Fibroblast of lung (primary cell): ENCODE results near the gene GDF11.

Experiments used
- EZH2 ChIP-seq: IDR thresholded peaks from 2 replicates; pipeline ENCODE4 v1.5.1; 2012; ENCODE audit warnings: low read length, control low read depth, mild to moderate bottlenecking; ENCODE audit errors: missing control alignments
- TF ChIP-seq, protein P1 (sequence below), 2 donors: IDR thresholded peaks in 1 of 2; conservative IDR thresholded peaks in 1 of 2; 1 replicate in 1 of 2; 2 replicates in 1 of 2; pipeline ENCODE4 v1.5.1; 2011 to 2012; ENCODE audit warnings: low read length in 2 of 2, control low read depth in 1 of 2, inconsistent platforms in 1 of 2, low read depth in 1 of 2, mild to moderate bottlenecking in 1 of 2

DNA sequence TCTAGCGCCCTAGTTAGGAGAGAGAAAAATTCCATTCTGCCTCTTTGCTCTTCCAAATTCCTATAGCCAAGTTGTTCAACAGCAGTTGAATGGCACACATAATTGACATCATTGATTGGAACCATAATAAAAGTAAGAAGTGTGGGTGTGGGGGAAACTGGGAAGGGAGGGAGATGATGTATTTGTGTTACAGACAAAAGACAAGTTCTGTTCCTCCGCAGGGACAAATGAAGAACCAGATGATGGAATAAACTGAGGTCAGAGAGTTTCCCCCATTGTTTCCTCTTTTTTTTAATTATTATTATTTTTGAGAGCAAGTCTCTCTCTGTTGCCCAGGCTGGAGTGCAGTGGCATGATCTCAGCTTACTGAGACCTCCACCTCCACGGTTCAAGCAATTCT, 34.9 kb downstream of the GDF11 start:
- TF ChIP-seq, protein P1, sequence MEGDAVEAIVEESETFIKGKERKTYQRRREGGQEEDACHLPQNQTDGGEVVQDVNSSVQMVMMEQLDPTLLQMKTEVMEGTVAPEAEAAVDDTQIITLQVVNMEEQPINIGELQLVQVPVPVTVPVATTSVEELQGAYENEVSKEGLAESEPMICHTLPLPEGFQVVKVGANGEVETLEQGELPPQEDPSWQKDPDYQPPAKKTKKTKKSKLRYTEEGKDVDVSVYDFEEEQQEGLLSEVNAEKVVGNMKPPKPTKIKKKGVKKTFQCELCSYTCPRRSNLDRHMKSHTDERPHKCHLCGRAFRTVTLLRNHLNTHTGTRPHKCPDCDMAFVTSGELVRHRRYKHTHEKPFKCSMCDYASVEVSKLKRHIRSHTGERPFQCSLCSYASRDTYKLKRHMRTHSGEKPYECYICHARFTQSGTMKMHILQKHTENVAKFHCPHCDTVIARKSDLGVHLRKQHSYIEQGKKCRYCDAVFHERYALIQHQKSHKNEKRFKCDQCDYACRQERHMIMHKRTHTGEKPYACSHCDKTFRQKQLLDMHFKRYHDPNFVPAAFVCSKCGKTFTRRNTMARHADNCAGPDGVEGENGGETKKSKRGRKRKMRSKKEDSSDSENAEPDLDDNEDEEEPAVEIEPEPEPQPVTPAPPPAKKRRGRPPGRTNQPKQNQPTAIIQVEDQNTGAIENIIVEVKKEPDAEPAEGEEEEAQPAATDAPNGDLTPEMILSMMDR (conservative IDR thresholded peaks at IDR 0.05 in 1 of 2, IDR thresholded peaks at IDR 0.05 in 1 of 2; ENCODE audit: low read depth in 1 of 2, low read length in 2 of 2) = no peak
- no peak for TF ChIP-seq EZH2
